B cell (primary cell): ENCODE measurements around the gene GCNT2. TPM values are rescaled to one million over a fixed set of nuclear protein-coding genes. Genes with fewer than 3 reads are reported as not detected.

Source experiments
- ATAC-seq: fragments of 200-7000 bp; cut with Tn5 transposase; one replicate; pipeline ENCODE4 v1.10.0; 2021; ENCODE audit warnings: low read depth, mild to moderate bottlenecking, moderate number of reproducible peaks, moderate library complexity
- CTCF ChIA-PET: fragments of 350-600 bp; sonication (Branson Sonifier 250); formaldehyde crosslinking; loops from one replicate; lab custom pipeline; 2021; ENCODE audit warnings: antibody characterized with exemption, inconsistent platforms; lab: Charles Lee
- POLR2A ChIA-PET: fragments of 350-600 bp; sonication (Branson Sonifier 250); formaldehyde crosslinking; loops from one replicate; lab custom pipeline; 2021; ENCODE audit warnings: antibody characterized with exemption; lab: Charles Lee
- DNase-seq: peaks from one replicate; pipeline ENCODE4 v3.0.0; 2013
- H2AFZ ChIP-seq: 2 replicates; pipeline ENCODE4 v1.6.1; 2012; ENCODE audit warnings: mild to moderate bottlenecking, low read depth, low read length; ENCODE audit not compliant: insufficient read depth, poor library complexity, severe bottlenecking
- H3K27ac ChIP-seq, 2 donors: 1 replicate in 1 of 2; 2 replicates in 1 of 2; pipeline ENCODE4 v1.5.1; 2012 to 2013; ENCODE audit warnings: low read length in 2 of 2, mild to moderate bottlenecking in 2 of 2, moderate library complexity in 1 of 2
- H3K27me3 ChIP-seq, 4 experiments: fragments of 200-600 bp in 1 of 4; sonication (generic) in 1 of 4; replicated peaks in 1 of 4; 1 replicate in 2 of 4; 2 replicates in 2 of 4; pipeline versions ENCODE4 v1.6.1 to v1.7.0; 2013 to 2016; ENCODE audit warnings: low read length in 3 of 4, mild to moderate bottlenecking in 2 of 4, mixed read lengths in 1 of 4, moderate library complexity in 1 of 4; ENCODE audit not compliant: insufficient read depth in 4 of 4, control insufficient read depth in 3 of 4; ENCODE audit errors: control extremely low read depth in 1 of 4
- H3K36me3 ChIP-seq, 2 experiments: replicated peaks in 1 of 2; 1 replicate in 1 of 2; 2 replicates in 1 of 2; pipeline versions ENCODE4 v1.6.1 to v1.7.1; 2013; ENCODE audit warnings: low read length in 1 of 2; ENCODE audit not compliant: insufficient read depth in 2 of 2, control insufficient read depth in 1 of 2; ENCODE audit errors: control extremely low read depth in 1 of 2, extremely low read depth in 1 of 2
- H3K4me1 ChIP-seq, 2 donors: fragments of 200-600 bp in 1 of 2; sonication (generic) in 1 of 2; 1 replicate in 1 of 2; 2 replicates in 1 of 2; pipeline versions ENCODE4 v1.5.1 to v1.6.1; 2013 to 2017; ENCODE audit warnings: low read length in 2 of 2; ENCODE audit not compliant: control insufficient read depth in 2 of 2, insufficient read depth in 2 of 2
- H3K4me2 ChIP-seq: replicated peaks from 2 replicates; pipeline ENCODE3; 2012; ENCODE audit warnings: mild to moderate bottlenecking, low read depth, low read length; ENCODE audit not compliant: poor library complexity, severe bottlenecking
- H3K4me3 ChIP-seq, 5 experiments: fragments of 200-600 bp in 1 of 5; sonication (generic) in 1 of 5; 1 replicate in 3 of 5; 2 replicates in 2 of 5; pipeline versions ENCODE4 v1.5.1 to v1.7.0; 2011 to 2016; ENCODE audit warnings: low read length in 4 of 5, mild to moderate bottlenecking in 4 of 5, low read depth in 2 of 5, control low read depth in 1 of 5, moderate library complexity in 1 of 5; ENCODE audit not compliant: insufficient read depth in 1 of 5; ENCODE audit errors: control extremely low read depth in 1 of 5, extremely low read depth in 1 of 5
- H3K79me2 ChIP-seq: fragments of 200-600 bp; sonication (generic); one replicate; pipeline ENCODE4 v1.6.0; 2016; ENCODE audit warnings: low read length; ENCODE audit not compliant: control insufficient read depth, insufficient read depth
- H3K9ac ChIP-seq: fragments of 200-600 bp; sonication (generic); 2 replicates; pipeline ENCODE4 v1.6.1; 2017; ENCODE audit warnings: mild to moderate bottlenecking, low read length, moderate library complexity
- H3K9me3 ChIP-seq, 3 donors: one replicate each; pipeline versions ENCODE4 v1.6.1 to v1.7.1; 2013; ENCODE audit warnings: low read length in 2 of 3; ENCODE audit not compliant: control insufficient read depth in 2 of 3, insufficient read depth in 1 of 3; ENCODE audit errors: control extremely low read depth in 1 of 3
- H4K20me1 ChIP-seq: 2 replicates; pipeline ENCODE4 v1.6.0; 2012; ENCODE audit warnings: mild to moderate bottlenecking, low read length; ENCODE audit not compliant: insufficient read depth, control insufficient read depth, poor library complexity, severe bottlenecking
- H3K27ac Mint-ChIP-seq: one replicate; pipeline ENCODE4 v1.8.0; 2021; ENCODE audit warnings: mixed read lengths
- H3K27me3 Mint-ChIP-seq: one replicate; pipeline ENCODE4 v1.8.0; 2021; ENCODE audit warnings: mixed read lengths
- H3K4me1 Mint-ChIP-seq: one replicate; pipeline ENCODE4 v1.8.0; 2021; ENCODE audit warnings: mixed read lengths
- H3K4me3 Mint-ChIP-seq: one replicate; pipeline ENCODE4 v1.8.0; 2021; ENCODE audit warnings: mixed read lengths
- H3K9me3 Mint-ChIP-seq: one replicate; pipeline ENCODE4 v1.8.0; 2022; ENCODE audit warnings: mixed read lengths; ENCODE audit not compliant: insufficient read depth
- EZH2 ChIP-seq: IDR thresholded peaks from 2 replicates; pipeline ENCODE4 v1.6.1; 2012; ENCODE audit warnings: borderline replicate concordance, low read depth, mild to moderate bottlenecking, moderate library complexity, low read length; ENCODE audit not compliant: insufficient read depth, poor library complexity, severe bottlenecking
- WGBS: methylation state at CpG from one replicate; pipeline ENCODE4 v1.1.5; 2013; ENCODE audit warnings: missing lambda C conversion rate; ENCODE audit not compliant: insufficient coverage; 5-methylcytosine and 5-hydroxymethylcytosine counted together
- intact Hi-C: fragments of 100-400 bp; cut with micrococcal nuclease; formaldehyde crosslinking; loops from one replicate; pipeline ENCODE4 v1.10.0; 2022
- polyA plus RNA-seq: library from polyadenylated mRNA; depleted of rRNA; stranded (reverse); fragments of >200 nt; gene quantifications from 2 replicates; pipeline ENCODE4 v1.2.3, GENCODE V29; 2012
- total RNA-seq, 2 donors: library from RNA; stranded (reverse); fragments of 120-200 nt in 1 of 2; gene quantifications; 1 replicate in 1 of 2; 2 replicates in 1 of 2; pipeline versions ENCODE4 v1.2.3 to v1.2.4, GENCODE V29; 2013 to 2022
- TF ChIP-seq, protein P1 (sequence below): fragments of 200-600 bp; IDR thresholded peaks from one replicate; pipeline ENCODE4 v1.8.0; 2022; ENCODE audit warnings: antibody characterized with exemption, mild to moderate bottlenecking

GCNT2 gene
- total and polyA plus RNA-seq, 2 donors (not counting 1 experiment from before 2014, with no cell fraction given): 6.8 to 32.1 TPM

DNA sequence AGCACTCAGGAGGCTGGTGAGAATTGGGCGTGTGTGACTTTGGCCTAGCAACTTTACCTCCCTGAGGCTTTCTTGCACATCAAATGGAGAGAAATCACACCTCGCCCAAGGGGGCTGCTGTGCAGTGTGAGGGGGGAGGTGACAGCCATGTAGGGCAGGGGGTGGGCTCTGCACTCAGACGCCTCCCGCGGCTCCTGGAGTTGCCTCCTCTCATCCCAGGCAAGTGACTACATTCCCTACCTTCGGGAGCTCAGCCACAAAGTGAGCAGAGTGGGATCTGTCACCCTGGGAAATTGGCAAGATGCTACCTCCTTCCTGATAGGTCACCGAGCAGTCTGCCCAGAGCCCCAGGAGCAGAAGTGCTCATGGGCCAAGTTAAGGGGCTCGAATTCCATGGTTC, 56.0 kb downstream of the GCNT2 start:
- POLR2A ChIA-PET: no interaction called here
- WGBS: 100% methylated on average over 2 of the region's 8 CpGs
- H3K9me3 Mint-ChIP-seq: no peaks in the 10 kb centered on the region

GRCh38 chr6:10578723-10579122, 57.6 kb downstream of the GCNT2 start:
- Mint-ChIP-seq H3K27me3 (no peaks in the 10 kb centered on the region), H3K27ac (no peak overlapping the region), H3K4me1 (peaks cover 13% of the 10 kb centered on the region), H3K9me3 (no peaks in the 10 kb centered on the region), H3K4me3 (no peak overlapping the region)
- Histone ChIP-seq H3K4me2 (no peak overlapping the region), H3K36me3 (peaks cover 0 to 3% of the 10 kb centered on the region in 2 experiments), H3K9me3 (no peaks in the 10 kb centered on the region), H3K4me3 (no peak overlapping the region), H2AFZ (no peak overlapping the region), H3K27ac (no peak overlapping the region), H3K79me2 (peaks cover 17% of the 10 kb centered on the region), H3K4me1 (no peaks in the 10 kb centered on the region), H4K20me1 (peaks cover 14% of the 10 kb centered on the region), H3K9ac (no peak overlapping the region), H3K27me3 (no peaks in the 10 kb centered on the region)
- intact Hi-C loops: no loop called here
- no peak for DNase-seq
- 97% methylated on average over 4 of the region's 5 CpGs for WGBS
- POLR2A ChIA-PET: interaction anchor here (0.6 kb wide), 1 partner anchor 23 kb away, joined by 5 read pairs; no protein-coding TSS in a partner anchor
- TF ChIP-seq, protein P1, sequence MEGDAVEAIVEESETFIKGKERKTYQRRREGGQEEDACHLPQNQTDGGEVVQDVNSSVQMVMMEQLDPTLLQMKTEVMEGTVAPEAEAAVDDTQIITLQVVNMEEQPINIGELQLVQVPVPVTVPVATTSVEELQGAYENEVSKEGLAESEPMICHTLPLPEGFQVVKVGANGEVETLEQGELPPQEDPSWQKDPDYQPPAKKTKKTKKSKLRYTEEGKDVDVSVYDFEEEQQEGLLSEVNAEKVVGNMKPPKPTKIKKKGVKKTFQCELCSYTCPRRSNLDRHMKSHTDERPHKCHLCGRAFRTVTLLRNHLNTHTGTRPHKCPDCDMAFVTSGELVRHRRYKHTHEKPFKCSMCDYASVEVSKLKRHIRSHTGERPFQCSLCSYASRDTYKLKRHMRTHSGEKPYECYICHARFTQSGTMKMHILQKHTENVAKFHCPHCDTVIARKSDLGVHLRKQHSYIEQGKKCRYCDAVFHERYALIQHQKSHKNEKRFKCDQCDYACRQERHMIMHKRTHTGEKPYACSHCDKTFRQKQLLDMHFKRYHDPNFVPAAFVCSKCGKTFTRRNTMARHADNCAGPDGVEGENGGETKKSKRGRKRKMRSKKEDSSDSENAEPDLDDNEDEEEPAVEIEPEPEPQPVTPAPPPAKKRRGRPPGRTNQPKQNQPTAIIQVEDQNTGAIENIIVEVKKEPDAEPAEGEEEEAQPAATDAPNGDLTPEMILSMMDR: no peak
- no peak for TF ChIP-seq EZH2
- CTCF ChIA-PET: interaction anchor here (0.6 kb wide), 1 partner anchor 178 kb away, joined by 3 read pairs; no protein-coding TSS in a partner anchor
- no peak for ATAC-seq

More for the DNA sequence above, 56.0 kb downstream of the GCNT2 start:
- CTCF ChIA-PET: no interaction called here
- Histone ChIP-seq H3K27me3 (no peaks in the 10 kb centered on the region), H3K9me3 (no peaks in the 10 kb centered on the region), H4K20me1 (peaks cover 8% of the 10 kb centered on the region), H3K4me1 (no peaks in the 10 kb centered on the region), H3K4me2 (no peak overlapping the region), H3K9ac (no peak overlapping the region), H3K79me2 (peaks cover 10% of the 10 kb centered on the region), H3K4me3 (no peak overlapping the region), H2AFZ (no peak overlapping the region), H3K36me3 (peaks cover 0 to 3% of the 10 kb centered on the region in 2 experiments), H3K27ac (no peak overlapping the region)
- DNase-seq (no peak), ATAC-seq (no peak)
- no peak for TF ChIP-seq EZH2
- TF ChIP-seq, protein P1: no peak
- intact Hi-C loops: no loop called here
- Mint-ChIP-seq H3K27me3 (no peaks in the 10 kb centered on the region), H3K4me3 (no peak overlapping the region), H3K4me1 (peaks cover 13% of the 10 kb centered on the region), H3K27ac (no peak overlapping the region)
